ENCODE results near the gene FFAR3.
A peak's percentile ranks its signal among the peaks of the same experiment; 100 is the strongest.
"Not testable (repeated sequence)": the region's sequence is repeated elsewhere in the genome, so short reads cannot be mapped to it uniquely, and the experiment has no call there.

Gene FFAR3

GRCh38 chr19:35349614-35350521, 8.4 kb upstream of the FFAR3 start:
- H3K36me3 ChIP-seq (replicated peaks) = no peaks in the 10 kb centered on the region
- DNase-seq (ENCODE audit: low spot score in 2 of 2) = no peak
- H3K4me3 ChIP-seq = no peak overlapping the region
- no peaks in the 10 kb centered on the region for H3K4me1 ChIP-seq
- no peaks in the 10 kb centered on the region for H3K9me3 ChIP-seq
- peaks cover 30% of the 10 kb centered on the region for H3K27me3 ChIP-seq (ENCODE audit: low read depth)
- in situ Hi-C loops (cut with MboI; ENCODE audit: low sequenced_read_pairs) = no loop called here

GRCh38 chr19:35350591-35350990, 7.7 kb upstream of the FFAR3 start:
- no peak overlapping the region for H3K4me3 ChIP-seq
- H3K4me1 ChIP-seq = no peaks in the 10 kb centered on the region
- no peak for DNase-seq (ENCODE audit: low spot score in 2 of 2)
- in situ Hi-C loops (cut with MboI; ENCODE audit: low sequenced_read_pairs) = no loop called here
- H3K9me3 ChIP-seq = no peaks in the 10 kb centered on the region
- no peaks in the 10 kb centered on the region for H3K36me3 ChIP-seq (replicated peaks)
- peaks cover 27% of the 10 kb centered on the region for H3K27me3 ChIP-seq (ENCODE audit: low read depth)

- Histone ChIP-seq H3K4me1 (no peaks in the 10 kb centered on the region), H3K36me3 (replicated peaks) (no peaks in the 10 kb centered on the region)
- DNase-seq (ENCODE audit: low spot score in 2 of 2) = no peak
Measured at GRCh38 chr19:35351411-35352176, 6.7 kb upstream of the FFAR3 start.

GRCh38 chr19:35352177-35352447, 6.1 kb upstream of the FFAR3 start:
- Histone ChIP-seq H3K4me1 (no peaks in the 10 kb centered on the region), H3K9me3 (no peaks in the 10 kb centered on the region), H3K27me3 (ENCODE audit: low read depth) (peaks cover 12% of the 10 kb centered on the region), H3K4me3 (no peak overlapping the region), H3K36me3 (replicated peaks) (no peaks in the 10 kb centered on the region)
- in situ Hi-C loops (cut with MboI; ENCODE audit: low sequenced_read_pairs) = no loop called here
- no peak for DNase-seq (ENCODE audit: low spot score in 2 of 2)

More at GRCh38 chr19:35351411-35352176, 6.7 kb upstream of the FFAR3 start:
- Histone ChIP-seq H3K4me3 (no peak overlapping the region), H3K9me3 (no peaks in the 10 kb centered on the region), H3K27me3 (ENCODE audit: low read depth) (peaks cover 17% of the 10 kb centered on the region)
- in situ Hi-C loops (cut with MboI; ENCODE audit: low sequenced_read_pairs) = no loop called here

GRCh38 chr19:35352448-35353304, 5.6 kb upstream of the FFAR3 start:
- Histone ChIP-seq H3K27me3 (ENCODE audit: low read depth) (peaks cover 11% of the 10 kb centered on the region), H3K9me3 (no peaks in the 10 kb centered on the region), H3K4me3 (no peak overlapping the region), H3K36me3 (replicated peaks) (no peaks in the 10 kb centered on the region), H3K4me1 (no peaks in the 10 kb centered on the region)
- in situ Hi-C loops (cut with MboI; ENCODE audit: low sequenced_read_pairs) = no loop called here
- DNase-seq (ENCODE audit: low spot score in 2 of 2) = peak; percentile 60 to 77

- DNase-seq (ENCODE audit: low spot score in 2 of 2) = no peak
- H3K36me3 ChIP-seq (replicated peaks) = no peaks in the 10 kb centered on the region
- in situ Hi-C loops (cut with MboI; ENCODE audit: low sequenced_read_pairs) = no loop called here
- H3K27me3 ChIP-seq (ENCODE audit: low read depth) = peaks cover 13% of the 10 kb centered on the region
- H3K4me3 ChIP-seq = no peak overlapping the region
- H3K9me3 ChIP-seq = no peaks in the 10 kb centered on the region
- H3K4me1 ChIP-seq = no peaks in the 10 kb centered on the region
Measured at GRCh38 chr19:35353635-35354034, 4.6 kb upstream of the FFAR3 start.

- no peak for DNase-seq (ENCODE audit: low spot score in 2 of 2)
- no peaks in the 10 kb centered on the region for H3K4me1 ChIP-seq
- in situ Hi-C loops (cut with MboI; ENCODE audit: low sequenced_read_pairs) = no loop called here
- no peaks in the 10 kb centered on the region for H3K36me3 ChIP-seq (replicated peaks)
- no peaks in the 10 kb centered on the region for H3K9me3 ChIP-seq
- H3K4me3 ChIP-seq = no peak overlapping the region
- H3K27me3 ChIP-seq (ENCODE audit: low read depth) = peaks cover 13% of the 10 kb centered on the region
Measured at GRCh38 chr19:35354898-35355297, 3.4 kb upstream of the FFAR3 start.

- no peak for DNase-seq (ENCODE audit: low spot score in 2 of 2)
- peaks cover 16% of the 10 kb centered on the region for H3K27me3 ChIP-seq (ENCODE audit: low read depth)
- H3K4me3 ChIP-seq = no peak overlapping the region
- in situ Hi-C loops (cut with MboI; ENCODE audit: low sequenced_read_pairs) = no loop called here
- no peaks in the 10 kb centered on the region for H3K9me3 ChIP-seq
- no peaks in the 10 kb centered on the region for H3K4me1 ChIP-seq
- no peaks in the 10 kb centered on the region for H3K36me3 ChIP-seq (replicated peaks)
Measured at GRCh38 chr19:35355791-35356460, 2.3 kb upstream of the FFAR3 start.

GRCh38 chr19:35358834-35359233, 574 bp downstream of the FFAR3 start:
- H3K36me3 ChIP-seq (replicated peaks); in situ Hi-C loops (cut with MboI; ENCODE audit: low sequenced_read_pairs); H3K4me1 ChIP-seq; H3K9me3 ChIP-seq; H3K4me3 ChIP-seq; DNase-seq (ENCODE audit: low spot score in 2 of 2): not testable (repeated sequence)
- peaks cover 35% of the 10 kb centered on the region for H3K27me3 ChIP-seq (ENCODE audit: low read depth)

- H3K9me3 ChIP-seq; DNase-seq (ENCODE audit: low spot score in 2 of 2); H3K4me3 ChIP-seq; H3K4me1 ChIP-seq; in situ Hi-C loops (cut with MboI; ENCODE audit: low sequenced_read_pairs); H3K36me3 ChIP-seq (replicated peaks): not testable (repeated sequence)
- H3K27me3 ChIP-seq (ENCODE audit: low read depth) = peaks cover 34% of the 10 kb centered on the region
Measured at GRCh38 chr19:35359395-35359794, 1.1 kb downstream of the FFAR3 start.

GRCh38 chr19:35360081-35360480, 1.8 kb downstream of the FFAR3 start:
- H3K4me3 ChIP-seq; H3K4me1 ChIP-seq; DNase-seq (ENCODE audit: low spot score in 2 of 2); in situ Hi-C loops (cut with MboI; ENCODE audit: low sequenced_read_pairs); H3K9me3 ChIP-seq; H3K36me3 ChIP-seq (replicated peaks): not testable (repeated sequence)
- H3K27me3 ChIP-seq (ENCODE audit: low read depth) = peaks cover 34% of the 10 kb centered on the region

GRCh38 chr19:35360880-35361420, 2.7 kb downstream of the FFAR3 start:
- in situ Hi-C loops (cut with MboI; ENCODE audit: low sequenced_read_pairs) = no loop called here
- no peak for DNase-seq (ENCODE audit: low spot score in 2 of 2)
- H3K27me3 ChIP-seq (ENCODE audit: low read depth) = peaks cover 34% of the 10 kb centered on the region
- no peaks in the 10 kb centered on the region for H3K36me3 ChIP-seq (replicated peaks)
- H3K4me3 ChIP-seq = no peak overlapping the region
- H3K9me3 ChIP-seq = no peaks in the 10 kb centered on the region
- no peaks in the 10 kb centered on the region for H3K4me1 ChIP-seq

All from HAP-1 (cell line).